CD4-positive, alpha-beta T cell treated with Interleukin-17A for 1 hour (primary cell): Measurements from ENCODE around the gene CMIP.

ENCODE experiments used
- DNase-seq: peaks from one replicate; pipeline ENCODE4 v3.0.0-alpha.2; 2020

Gene CMIP

DNA sequence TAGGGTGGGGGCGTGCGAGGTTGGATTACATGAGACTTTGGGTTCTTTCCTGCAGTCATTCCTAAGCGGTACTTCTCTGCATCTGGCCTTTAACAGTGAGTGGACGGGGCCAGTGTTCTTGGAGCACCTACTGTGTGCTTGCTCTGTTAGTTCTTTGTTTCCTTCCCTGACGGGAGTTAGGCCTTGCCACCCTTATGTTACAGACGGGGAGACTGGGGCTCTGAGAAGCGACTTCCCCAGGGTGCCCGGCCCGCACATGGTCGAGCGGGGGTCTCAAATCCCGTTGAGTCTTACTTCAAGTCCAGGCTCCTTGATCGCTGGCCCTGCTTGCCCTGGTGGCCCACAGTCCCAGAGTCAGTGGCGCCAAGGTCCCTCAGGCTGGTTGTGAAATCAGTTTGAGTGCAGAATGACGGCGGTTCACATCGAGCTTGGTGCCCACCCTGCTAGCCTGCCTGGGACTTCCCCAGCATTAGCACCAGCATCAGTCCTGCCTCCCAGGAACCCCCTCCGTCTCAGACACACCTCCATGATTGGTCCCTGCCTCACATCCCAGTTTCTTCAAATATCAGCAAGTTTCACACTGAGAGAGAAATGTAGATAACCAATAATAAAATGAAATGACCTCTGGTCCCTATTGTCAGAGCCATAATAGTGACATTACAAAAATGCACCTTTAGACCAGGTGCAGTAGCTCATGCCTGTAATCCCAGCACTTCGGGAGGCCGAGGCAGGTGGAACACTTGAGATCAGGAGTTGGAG, 128.0 kb downstream of the CMIP start:
- no peak for DNase-seq

DNA sequence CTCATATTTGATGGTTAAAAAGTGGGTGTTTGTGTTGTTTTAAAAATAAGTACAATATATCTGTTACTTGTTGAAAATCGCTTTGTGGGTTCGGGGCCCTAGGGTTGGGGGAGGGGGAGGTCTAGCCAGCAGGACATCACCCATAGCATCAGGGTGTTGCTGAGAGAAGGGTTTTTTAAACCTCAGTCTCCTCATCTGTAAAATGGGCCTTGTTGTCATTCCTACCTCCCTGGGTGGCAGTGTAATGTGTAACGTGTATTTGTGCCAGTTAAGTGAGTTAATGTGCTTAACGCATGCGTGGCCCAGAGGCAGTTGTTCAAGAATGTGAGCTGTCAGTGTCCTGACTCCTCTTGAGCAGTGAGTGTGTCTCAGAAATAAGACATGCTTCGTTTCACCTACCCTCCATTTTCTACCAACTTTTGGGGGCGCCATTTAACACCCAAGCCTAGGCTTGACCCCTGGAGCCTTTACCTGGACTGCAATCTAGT, 129.0 kb downstream of the CMIP start:
- no peak for DNase-seq

DNA sequence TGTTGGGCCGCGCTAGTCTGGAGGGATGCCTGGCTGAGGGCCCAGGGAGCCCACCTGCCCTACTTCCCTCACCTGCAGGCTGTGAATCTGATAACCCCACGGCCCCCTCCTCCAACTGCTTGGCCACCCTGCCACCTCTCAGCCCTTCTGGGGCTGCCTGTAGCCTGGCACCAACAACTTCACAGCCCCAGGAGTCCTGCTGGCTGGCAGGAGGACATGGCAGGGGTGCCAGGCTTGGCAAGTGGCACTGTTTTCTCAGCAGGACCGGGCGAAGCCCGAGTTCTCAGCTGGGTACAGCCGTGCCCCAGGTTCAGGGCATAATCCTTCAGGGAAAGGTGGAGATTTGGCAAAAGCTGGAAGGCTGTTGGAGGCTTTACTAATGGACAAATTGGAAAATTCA, 129.6 kb downstream of the CMIP start:
- DNase-seq: no peak

DNA sequence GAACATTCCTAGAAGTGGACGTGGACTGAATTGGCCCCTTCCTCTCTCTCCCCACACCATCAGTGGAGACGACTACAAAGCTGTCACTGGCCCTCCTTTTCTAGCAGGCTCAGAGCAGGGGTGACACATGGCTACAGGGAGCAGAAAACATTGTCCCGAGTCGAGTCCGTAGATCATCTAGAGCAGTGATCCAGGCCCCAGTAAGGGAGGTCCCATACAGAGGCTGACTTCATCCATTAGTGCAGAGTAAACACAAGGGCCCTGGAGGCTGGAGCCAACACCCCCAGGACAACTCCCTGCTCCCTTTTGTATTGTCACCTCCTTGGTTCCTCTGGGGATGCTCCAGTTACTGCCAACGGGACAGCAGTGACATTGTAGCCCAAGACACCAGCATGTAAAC, 130.7 kb downstream of the CMIP start:
- no peak for DNase-seq

DNA sequence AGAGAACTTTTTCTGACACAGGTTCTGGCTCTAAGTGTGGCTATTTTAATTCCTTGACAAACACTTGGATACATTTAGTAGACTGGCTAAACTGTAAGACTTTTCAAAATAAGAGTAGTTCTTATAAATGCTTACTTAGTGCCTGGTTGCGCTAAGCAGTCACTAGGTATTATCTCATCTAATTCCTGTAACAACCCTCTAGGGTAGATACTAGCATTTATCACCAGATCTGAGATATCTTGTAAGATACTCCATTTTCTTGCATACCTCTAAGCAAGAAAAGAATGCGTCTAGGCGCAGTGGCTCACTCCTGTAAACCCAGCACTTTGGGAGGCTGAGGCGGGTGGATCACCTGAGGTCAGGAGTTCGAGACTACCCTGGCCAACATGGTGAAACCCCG, 131.2 kb downstream of the CMIP start:
- no peak for DNase-seq

DNA sequence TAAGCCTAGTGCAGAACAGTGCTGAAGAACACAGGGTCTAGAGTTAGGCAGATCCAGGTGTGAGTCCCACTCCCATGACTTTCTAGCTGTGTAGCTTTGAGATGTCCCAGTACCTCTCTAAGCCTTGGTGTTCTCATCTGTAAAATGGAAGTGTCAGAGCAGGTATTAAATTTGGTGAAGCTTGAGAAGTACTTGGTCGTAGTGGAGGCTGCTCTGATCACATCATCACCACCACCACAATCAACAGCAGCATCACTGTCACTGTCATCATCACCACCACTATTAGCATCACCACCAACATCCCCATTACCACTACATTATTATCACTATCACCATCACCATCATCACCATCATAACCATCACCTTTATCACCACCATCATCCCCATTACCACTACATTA, 132.1 kb downstream of the CMIP start:
- DNase-seq: peak; percentile 25

DNA sequence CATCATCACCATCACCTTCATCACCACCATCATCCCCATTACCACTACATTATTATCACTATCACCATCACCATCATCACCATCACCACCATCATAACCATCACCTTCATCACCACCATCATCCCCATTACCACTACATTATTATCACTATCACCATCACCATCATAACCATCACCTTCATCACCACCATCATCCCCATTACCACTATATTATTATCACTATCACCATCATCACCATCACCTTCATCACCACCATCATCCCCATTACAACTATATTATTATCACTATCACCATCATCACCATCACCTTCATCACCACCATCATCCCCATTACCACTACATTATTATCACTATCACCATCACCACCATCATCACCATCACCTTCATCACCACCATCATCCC, 132.7 kb downstream of the CMIP start:
- DNase-seq: peak; percentile 5

DNA sequence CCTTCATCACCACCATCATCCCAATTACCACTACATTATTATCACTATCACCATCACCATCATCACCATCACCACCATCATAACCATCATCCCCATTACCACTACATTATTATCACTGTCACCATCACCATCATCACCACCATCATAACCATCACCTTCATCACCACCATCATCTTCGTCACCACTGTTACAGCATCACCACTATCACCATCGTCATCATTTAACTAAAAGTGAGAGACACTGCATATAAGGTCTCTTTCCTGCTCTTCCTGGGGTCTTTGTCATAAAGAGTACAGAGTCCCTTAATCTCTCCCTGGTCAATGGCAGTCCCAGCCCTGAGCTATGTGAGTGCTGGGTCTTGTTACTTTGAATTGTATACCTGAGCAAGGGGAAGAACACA, 133.5 kb downstream of the CMIP start:
- peak; percentile 10 for DNase-seq

DNA sequence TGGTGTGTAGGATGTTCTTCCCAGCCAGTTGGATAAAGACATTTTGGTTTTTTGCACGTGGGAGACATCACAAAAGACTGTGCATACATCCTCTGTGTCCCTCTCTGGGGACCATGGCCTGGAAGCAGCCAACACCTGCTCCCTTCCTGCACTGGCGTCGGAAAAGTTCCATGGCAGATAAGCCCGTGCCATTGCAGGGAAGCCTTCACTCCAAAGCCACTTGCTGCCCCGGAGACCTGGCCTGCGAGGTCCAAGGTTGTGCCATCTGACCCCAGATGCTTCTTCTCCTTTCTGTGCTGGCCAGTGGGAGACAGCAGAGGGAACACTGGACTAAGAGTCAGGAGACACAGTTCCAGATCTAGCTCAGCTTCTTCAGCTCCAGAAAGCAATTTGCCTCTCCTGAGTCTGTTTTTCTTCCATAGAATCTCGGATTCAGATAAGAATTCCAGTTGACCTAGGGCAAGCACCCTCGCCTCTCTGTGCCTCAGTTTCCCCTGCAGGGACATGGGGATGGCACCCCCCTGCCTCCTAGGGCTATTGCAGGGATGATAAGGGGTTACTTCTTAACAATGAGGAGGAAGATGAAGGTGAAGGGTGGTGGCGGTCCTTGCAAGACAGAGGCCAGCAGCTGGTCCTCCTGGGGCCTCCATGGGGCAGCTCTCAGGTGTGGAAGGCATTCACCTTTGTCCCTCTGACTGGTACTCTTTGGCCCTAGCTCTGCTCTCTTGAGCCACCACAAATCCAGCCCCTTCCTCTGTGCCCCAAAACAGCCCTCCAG, 134.2 kb downstream of the CMIP start:
- DNase-seq: no peak

DNA sequence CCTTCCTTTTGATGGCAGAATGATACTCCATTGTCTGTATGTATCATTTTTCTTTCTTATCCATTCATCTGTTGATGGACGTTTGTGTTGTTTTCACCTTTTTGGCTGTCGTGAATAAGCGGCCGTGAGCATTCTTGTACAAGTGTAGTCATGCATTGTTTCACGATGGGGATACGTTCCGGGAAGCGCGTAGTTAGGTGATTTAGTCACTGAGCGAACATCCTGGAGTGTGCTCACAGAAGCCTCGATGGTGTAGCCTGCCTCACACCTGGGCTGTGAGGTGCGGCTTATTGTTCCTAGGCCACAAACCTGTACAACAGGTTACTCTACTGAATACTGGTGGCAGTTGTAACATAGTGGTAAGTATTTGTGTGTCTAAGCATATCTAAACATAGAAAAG, 136.5 kb downstream of the CMIP start:
- no peak for DNase-seq

DNA sequence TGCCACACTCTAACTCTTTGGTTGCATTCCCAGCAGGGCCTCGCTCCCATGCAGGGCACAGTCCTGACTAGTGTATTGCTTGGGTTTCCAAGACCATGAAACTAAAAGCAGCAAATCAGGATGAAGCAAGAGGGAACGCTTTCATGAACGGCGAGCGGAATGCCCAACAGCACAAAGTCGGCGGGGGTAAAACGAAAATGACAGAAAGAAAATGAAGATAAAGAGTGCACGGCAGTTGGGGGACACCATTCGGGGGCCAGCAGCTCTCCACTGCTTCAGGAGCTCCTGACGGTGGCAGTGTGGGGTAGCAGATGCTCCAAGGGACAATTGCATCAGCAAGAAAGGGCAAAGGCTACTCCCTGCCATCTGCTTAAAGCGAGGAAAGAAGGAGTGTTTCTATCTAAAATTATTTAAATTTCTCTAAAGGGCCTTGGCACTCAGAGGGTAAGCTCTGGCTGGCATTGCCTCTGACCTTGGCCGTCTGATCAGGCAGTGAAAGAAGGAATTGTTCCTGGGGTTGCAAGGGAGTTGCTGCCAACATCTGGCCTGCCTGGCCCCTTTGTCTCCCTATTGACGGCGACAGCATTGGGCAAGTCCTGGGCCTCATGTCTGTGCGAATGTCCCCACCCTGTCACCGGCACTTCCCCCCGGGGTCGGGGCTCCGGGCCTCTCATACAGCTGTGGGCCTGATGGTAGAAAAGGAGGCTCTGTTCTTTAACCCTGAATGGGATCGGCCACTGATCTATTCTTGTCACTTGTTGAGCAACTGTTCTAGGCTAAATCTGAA, 138.2 kb downstream of the CMIP start:
- DNase-seq: no peak

DNA sequence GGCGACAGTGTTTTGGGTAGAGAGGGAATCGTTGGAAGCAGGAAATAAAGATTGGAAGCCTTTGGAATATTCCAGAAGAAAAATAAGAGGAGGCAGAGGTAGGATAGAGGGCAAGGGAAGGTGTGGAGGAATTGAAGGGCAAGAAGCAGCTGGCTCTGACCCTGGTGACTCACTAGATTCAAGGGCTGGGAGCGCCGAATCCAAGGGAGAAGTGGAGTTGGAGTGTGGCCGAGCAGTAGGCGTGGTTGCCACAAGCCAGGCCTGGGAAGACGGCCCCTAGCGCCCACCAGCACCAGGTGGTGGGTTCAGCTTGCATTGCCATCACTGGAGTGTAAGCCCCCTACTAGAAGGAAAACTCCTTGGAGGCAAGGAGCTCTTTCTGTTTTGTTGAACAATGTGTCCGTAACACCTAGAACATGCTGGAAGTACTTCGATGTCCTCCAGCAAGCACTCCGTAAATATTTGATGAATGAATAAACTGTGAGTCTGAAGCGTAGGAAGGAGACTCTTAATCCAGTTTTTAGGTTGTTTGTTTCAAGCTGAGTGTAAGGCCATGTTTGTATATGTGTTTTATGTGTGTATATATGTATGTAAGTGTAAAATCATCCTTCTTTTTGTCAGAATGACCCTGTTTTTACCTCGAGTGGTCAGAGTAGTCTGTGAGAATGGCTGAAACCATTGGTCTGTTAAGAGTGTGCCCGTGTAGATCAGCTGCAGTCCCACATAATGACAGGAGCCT, 139.5 kb downstream of the CMIP start:
- no peak for DNase-seq

DNA sequence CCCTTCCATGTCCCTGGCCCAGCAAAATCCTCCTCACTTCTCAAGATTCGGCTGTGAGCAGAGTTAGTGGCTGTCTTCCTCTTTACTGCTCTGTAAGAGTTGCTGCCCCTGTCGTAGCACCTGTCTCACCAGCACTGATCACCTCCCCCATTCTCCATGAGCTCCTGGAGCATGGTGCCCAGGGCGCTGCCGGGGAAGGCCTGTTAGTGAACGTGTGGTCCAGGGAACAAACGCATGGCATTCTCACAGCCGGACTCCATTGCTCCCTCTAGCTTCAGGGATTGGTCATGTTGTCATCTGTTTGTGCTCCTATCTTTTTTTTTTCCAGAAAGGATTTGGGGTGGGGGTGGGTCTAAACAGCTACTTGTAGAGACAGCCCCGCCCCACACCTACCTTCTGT, 141.2 kb downstream of the CMIP start:
- no peak for DNase-seq

DNA sequence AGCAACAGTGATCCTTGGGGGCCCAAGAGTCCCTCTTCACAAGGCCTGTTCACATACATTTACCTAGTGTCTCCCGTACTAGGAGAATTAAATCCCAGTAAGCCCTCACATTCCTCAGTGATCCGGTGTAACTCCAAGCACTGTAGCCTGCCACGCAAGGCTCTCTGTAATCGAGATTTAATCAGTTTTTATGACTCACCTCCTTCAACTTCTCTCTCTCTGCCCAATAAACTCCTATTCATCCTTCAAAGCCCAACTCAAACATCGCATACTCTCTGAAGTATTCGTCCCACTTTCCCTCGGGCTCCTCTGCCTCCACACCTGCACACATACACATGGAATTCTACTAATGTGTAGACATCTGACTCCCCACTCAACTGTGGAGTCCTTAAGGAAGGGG, 141.8 kb downstream of the CMIP start:
- no peak for DNase-seq

DNA sequence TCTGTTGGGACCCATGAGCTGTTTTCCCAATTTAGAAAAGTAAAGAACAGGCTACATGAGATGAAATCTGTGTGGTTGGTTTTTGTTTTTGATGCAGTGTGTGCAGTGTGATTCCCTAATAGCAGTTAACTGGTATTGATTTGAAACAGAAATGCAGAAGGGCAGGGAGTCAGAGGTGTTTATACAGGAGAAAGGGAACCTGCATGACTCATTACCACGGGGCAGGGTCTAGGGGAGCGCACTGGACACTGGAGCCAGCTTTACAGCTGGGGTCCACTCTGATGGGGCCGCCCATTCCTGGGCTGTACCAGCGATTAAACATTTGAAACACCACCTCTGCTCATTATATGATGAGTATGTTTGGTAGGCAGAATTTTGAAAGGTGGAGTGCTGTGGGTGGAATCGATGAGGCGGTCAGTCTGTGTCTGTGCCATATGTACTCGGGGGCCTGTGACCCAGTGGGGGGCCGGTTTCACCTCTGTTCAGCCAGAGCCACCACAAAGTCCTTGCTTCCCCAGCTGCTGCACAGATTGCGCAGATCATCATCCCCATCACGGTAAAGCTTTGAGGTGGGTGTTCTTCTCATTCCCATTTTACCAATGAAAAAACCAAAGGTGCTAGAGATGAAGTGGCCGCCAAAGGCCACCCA, 142.5 kb downstream of the CMIP start:
- DNase-seq: no peak

DNA sequence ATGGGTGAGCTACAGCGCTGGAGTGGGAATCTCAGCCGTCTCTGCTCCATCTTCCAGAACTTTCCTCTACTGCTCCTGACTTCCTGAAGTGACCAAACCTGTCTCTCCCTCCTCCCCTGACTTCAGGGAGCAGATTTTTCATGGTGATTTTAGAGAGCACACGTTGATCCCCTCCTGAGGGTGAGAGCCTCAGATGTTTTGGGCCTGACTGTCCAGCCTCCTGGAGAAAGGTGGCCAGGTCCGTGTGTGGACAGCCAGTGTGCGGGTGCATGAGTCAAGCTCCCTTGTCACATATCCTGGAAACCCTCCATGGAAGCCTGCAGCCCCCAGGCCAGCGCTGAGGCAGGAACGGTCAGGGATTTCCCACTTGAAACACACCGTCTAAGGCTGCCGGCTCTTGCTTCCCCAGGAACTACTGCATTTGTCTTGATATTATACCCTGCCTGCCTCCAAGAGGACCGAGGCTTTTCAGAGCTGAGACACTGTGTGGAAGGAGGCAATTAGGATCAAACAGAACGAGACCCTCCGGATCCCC, 143.1 kb downstream of the CMIP start:
- no peak for DNase-seq

DNA sequence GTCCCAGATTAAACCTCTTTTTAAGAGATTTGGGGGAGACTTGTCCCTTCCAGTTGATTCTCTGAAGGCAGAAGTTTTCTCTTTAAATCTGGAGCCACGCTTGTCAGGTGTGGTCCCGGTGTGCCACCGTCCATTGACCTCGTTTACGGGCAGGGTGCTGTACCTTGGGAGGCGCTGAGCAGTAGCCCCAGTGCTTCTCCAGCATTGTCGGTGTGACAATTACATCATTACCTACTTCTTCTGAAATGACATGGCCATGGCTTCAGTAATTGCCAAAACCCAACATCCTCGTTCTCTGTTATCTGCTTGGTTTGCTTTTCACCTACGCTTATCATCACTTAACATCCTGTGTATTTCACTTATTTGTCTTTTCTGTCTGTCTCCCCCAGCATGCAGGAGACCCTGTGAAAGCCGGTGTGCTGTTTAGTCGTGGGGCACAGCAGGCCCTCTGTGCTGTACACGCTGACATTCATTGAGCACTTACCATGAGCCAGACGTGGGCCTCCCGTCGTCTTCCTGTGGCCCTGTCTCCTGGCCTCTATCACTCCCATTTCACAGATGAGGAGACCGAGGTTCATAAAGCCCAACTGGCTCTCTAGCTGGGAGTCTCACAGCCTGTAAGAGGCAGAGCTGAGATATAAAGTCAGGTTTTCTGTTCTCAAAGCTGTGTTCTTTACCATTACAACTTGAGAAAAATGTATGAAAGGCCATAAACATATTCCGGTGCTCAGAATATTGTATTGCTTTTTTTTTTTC, 143.9 kb downstream of the CMIP start:
- no peak for DNase-seq

DNA sequence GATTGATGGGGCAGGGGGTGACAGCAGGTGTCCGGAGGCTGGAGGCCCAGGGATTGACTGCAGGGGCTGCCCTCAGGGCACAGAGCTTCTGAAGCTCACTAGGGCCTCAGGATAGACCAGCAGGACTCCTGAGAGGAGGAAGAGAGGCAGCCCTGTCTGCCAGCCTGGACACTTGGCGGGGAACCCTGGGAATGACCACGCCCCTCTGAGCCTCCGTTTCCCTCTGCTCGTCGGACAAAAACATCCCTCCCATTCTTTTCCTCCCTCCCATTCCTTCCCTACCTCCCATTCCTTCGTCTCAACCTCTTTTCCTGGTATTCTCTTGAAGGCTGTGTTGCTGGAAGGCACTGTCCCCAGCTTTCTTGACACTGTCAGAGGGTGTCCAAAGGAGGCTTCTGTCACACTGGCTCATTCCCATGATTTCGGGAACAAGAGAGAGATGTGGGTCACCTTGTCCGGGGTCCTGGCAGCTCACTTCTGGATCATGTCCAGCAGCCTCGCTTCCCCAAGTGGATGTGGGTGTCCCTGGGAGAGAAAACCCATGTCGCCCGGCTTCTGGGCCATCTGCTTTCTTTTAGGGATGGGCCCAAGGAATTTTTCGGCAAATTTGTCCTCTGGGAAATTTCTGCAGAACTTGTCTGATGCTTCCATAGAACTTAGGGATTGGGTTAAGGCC, 145.5 kb downstream of the CMIP start:
- no peak for DNase-seq

DNA sequence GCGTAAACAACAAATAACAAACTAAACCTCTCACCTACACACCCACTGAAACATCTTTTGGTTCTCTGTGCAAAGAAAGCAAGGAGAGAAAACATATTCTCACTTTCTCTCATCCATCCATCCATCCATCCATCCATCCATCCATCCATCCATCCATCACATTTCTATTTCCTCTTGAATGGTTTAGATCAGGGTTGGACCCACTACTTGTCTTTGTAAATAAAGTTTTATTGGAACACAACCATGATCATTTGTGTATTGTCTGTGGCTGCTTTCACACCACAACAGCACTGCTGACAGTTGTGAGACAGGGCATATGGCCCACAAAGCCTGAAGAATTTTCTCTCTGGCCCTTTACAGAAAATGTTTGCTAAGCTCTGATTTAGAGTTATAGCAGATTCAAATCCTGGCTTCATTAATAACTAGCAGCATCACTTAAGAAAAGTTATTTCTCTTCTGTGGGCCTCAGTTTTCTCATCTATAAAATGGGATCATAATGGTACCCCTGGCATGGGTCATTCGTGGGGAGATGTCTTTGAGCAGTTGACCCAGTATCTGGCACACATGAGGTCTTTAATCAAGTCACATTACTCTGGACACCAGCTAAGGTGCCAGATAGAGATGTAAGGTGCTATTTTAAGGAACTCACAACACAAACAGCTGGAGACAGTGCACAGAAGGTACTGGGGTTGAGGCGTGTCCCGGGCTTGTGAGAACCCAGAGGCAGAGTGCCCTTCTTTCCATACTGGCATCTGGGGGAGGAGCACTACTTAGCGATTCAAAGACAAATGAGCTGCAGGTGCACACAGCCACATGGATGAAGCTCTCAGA, 146.3 kb downstream of the CMIP start:
- DNase-seq: no peak

DNA sequence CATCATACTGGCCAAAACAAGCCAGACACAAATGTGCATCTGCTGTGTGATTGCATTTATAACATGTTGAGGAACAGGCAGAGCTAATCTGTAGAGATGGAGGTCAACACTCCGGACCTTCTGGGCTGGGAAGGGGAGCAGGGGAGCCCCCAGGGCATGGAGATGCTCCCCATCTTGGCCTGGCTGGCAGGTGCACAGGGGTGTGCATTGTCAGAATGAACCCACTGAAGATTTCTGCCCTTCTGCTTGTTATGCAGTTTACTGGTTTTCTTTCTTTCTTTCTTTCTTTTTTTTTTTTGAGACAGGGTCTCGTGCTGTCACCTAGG, 146.9 kb downstream of the CMIP start:
- DNase-seq: no peak
